IMR-90 (cell line): Measurements from ENCODE around the gene PGAP1. TPM values are rescaled to one million over a fixed set of nuclear protein-coding genes. Genes with fewer than 3 reads are reported as not detected.

Experiments
- ATAC-seq: fragments of 200-7000 bp; cut with Tn5 transposase; 2 replicates; pipeline ENCODE4 v1.9.1; 2020; ENCODE audit warnings: low read depth, mild to moderate bottlenecking, moderate library complexity
- BruUV-seq: library from RNA; stranded (reverse); fragments of 400-500 nt; replicated peaks from 2 replicates; lab custom pipeline; 2021; lab: Mats Ljungman, UMichigan
- CTCF ChIA-PET: fragments of 300-600 bp; formaldehyde crosslinking; extraction: SDS; loops from one replicate; lab custom pipeline; 2021; ENCODE audit warnings: antibody characterized with exemption; lab: Yijun Ruan, JAX
- POLR2A ChIA-PET: fragments of 300-600 bp; sonication (Branson Sonifier 250); formaldehyde crosslinking; loops from one replicate; lab custom pipeline; 2022; ENCODE audit warnings: antibody characterized with exemption; ENCODE audit not compliant: unreplicated experiment; lab: Charles Lee
- DNase-seq: peaks from one replicate; pipeline ENCODE4 v3.0.0; 2013
- H2AFZ ChIP-seq: replicated peaks from 2 replicates; pipeline ENCODE3; 2013; ENCODE audit warnings: low read length, mild to moderate bottlenecking; ENCODE audit not compliant: poor library complexity
- H2AK5ac ChIP-seq: 2 replicates; pipeline ENCODE4 v1.6.1; 2013; ENCODE audit warnings: low read depth, low read length, inconsistent platforms
- H2AK9ac ChIP-seq: replicated peaks from 2 replicates; pipeline ENCODE3; 2013; ENCODE audit warnings: mild to moderate bottlenecking, low read depth, low read length, moderate library complexity; ENCODE audit not compliant: poor library complexity
- H2BK120ac ChIP-seq: 2 replicates; pipeline ENCODE4 v1.6.1; 2013; ENCODE audit warnings: low read depth, low read length, inconsistent platforms
- H2BK15ac ChIP-seq: 3 replicates; pipeline ENCODE4 v1.6.1; 2013; ENCODE audit warnings: low read depth, low read length, inconsistent platforms
- H2BK20ac ChIP-seq: 2 replicates; pipeline ENCODE4 v1.6.1; 2013; ENCODE audit warnings: low read depth, mild to moderate bottlenecking, inconsistent platforms, low read length, moderate library complexity
- H2BK5ac ChIP-seq: 2 replicates; pipeline ENCODE4 v1.6.1; 2013; ENCODE audit warnings: mild to moderate bottlenecking, low read depth, low read length, inconsistent platforms; ENCODE audit not compliant: poor library complexity, severe bottlenecking
- H3K14ac ChIP-seq: replicated peaks from 2 replicates; pipeline ENCODE4 v1.6.1; 2013; ENCODE audit warnings: low read depth, low read length, inconsistent platforms
- H3K18ac ChIP-seq: 2 replicates; pipeline ENCODE4 v1.6.1; 2013; ENCODE audit warnings: low read depth, low read length, control low read depth
- H3K23ac ChIP-seq: 2 replicates; pipeline ENCODE4 v1.6.1; 2013; ENCODE audit warnings: low read depth, low read length, inconsistent platforms
- H3K27ac ChIP-seq: 2 replicates; pipeline ENCODE4 v1.5.1; 2013; ENCODE audit warnings: mild to moderate bottlenecking, control low read depth, low read length; ENCODE audit not compliant: insufficient read depth
- H3K27me3 ChIP-seq: 2 replicates; pipeline ENCODE4 v1.6.1; 2013; ENCODE audit warnings: low read length; ENCODE audit not compliant: control insufficient read depth, insufficient read depth
- H3K36me3 ChIP-seq: 2 replicates; pipeline ENCODE4 v1.6.1; 2013; ENCODE audit warnings: low read length, mixed read lengths; ENCODE audit not compliant: control insufficient read depth, insufficient read depth
- H3K4ac ChIP-seq: 2 replicates; pipeline ENCODE4 v1.6.1; 2013; ENCODE audit warnings: low read depth, low read length, inconsistent platforms
- H3K4me1 ChIP-seq: 2 replicates; pipeline ENCODE4 v1.6.1; 2013; ENCODE audit warnings: low read length, mixed read lengths; ENCODE audit not compliant: control insufficient read depth, insufficient read depth
- H3K4me2 ChIP-seq: 2 replicates; pipeline ENCODE4 v1.6.1; 2013; ENCODE audit warnings: low read depth, mild to moderate bottlenecking, control low read depth, low read length, moderate library complexity
- H3K4me3 ChIP-seq: 2 replicates; pipeline ENCODE4 v1.5.1; 2013; ENCODE audit warnings: low read depth, mild to moderate bottlenecking, control low read depth, low read length, moderate library complexity; ENCODE audit not compliant: insufficient read depth
- H3K56ac ChIP-seq: 2 replicates; pipeline ENCODE4 v1.6.1; 2013; ENCODE audit warnings: low read length, inconsistent platforms; ENCODE audit not compliant: insufficient read depth; ENCODE audit errors: extremely low read depth
- H3K79me1 ChIP-seq, 2 experiments: 2 replicates each; pipeline ENCODE4 v1.6.1; 2013; ENCODE audit warnings: low read length in 2 of 2, inconsistent platforms in 1 of 2, low read depth in 1 of 2
- H3K9ac ChIP-seq: 2 replicates; pipeline ENCODE4 v1.6.1; 2013; ENCODE audit warnings: low read depth, low read length, control low read depth
- H3K9me1 ChIP-seq: 2 replicates; pipeline ENCODE4 v1.6.1; 2013; ENCODE audit warnings: low read length, inconsistent platforms; ENCODE audit not compliant: insufficient read depth
- H3K9me3 ChIP-seq: 2 replicates; pipeline ENCODE4 v1.6.1; 2013; ENCODE audit warnings: low read length; ENCODE audit not compliant: control insufficient read depth, insufficient read depth
- H4K20me1 ChIP-seq: 2 replicates; pipeline ENCODE4 v1.6.1; 2013; ENCODE audit warnings: low read length, inconsistent platforms; ENCODE audit not compliant: insufficient read depth
- H4K5ac ChIP-seq: 2 replicates; pipeline ENCODE4 v1.6.1; 2013; ENCODE audit warnings: mild to moderate bottlenecking, low read depth, low read length, control low read depth
- H4K8ac ChIP-seq, 2 experiments: 2 replicates each; pipeline ENCODE4 v1.6.1; 2013; ENCODE audit warnings: low read depth in 2 of 2, low read length in 2 of 2, control low read depth in 1 of 2, inconsistent platforms in 1 of 2
- H4K91ac ChIP-seq: 2 replicates; pipeline ENCODE4 v1.6.1; 2013; ENCODE audit warnings: low read depth, low read length, inconsistent platforms; ENCODE audit not compliant: insufficient read depth
- CEBPB ChIP-seq: IDR thresholded peaks from 2 replicates; pipeline ENCODE4 v1.6.1; 2012; ENCODE audit warnings: low read depth, low read length, improper control_type of control experiment
- CHD1 ChIP-seq: IDR thresholded peaks from 2 replicates; pipeline ENCODE4 v1.6.1; 2012; ENCODE audit warnings: low read depth, low read length, improper control_type of control experiment
- CTCF ChIP-seq: conservative IDR thresholded peaks from 2 replicates; pipeline ENCODE4 v1.5.1; 2012; ENCODE audit warnings: mild to moderate bottlenecking, low read depth, low read length, improper control_type of control experiment
- ELK1 ChIP-seq: fragments of 150-350 bp; IDR thresholded peaks from 2 replicates; pipeline ENCODE4 v1.6.1; 2016; ENCODE audit warnings: low read depth, mild to moderate bottlenecking, low read length, moderate library complexity, borderline replicate concordance
- FOS ChIP-seq: fragments of 150-350 bp; IDR thresholded peaks from 2 replicates; pipeline ENCODE4 v1.6.1; 2016; ENCODE audit warnings: low read depth, low read length
- MAZ ChIP-seq: IDR thresholded peaks from 2 replicates; pipeline ENCODE4 v1.6.1; 2012; ENCODE audit warnings: low read depth, mild to moderate bottlenecking, low read length, improper control_type of control experiment, moderate library complexity, borderline replicate concordance
- NFE2L2 ChIP-seq: fragments of 150-350 bp; IDR thresholded peaks from 2 replicates; pipeline ENCODE4 v1.6.1; 2016; ENCODE audit warnings: low read depth, mild to moderate bottlenecking, low read length
- POLR2A ChIP-seq: IDR thresholded peaks from 2 replicates; pipeline ENCODE4 v1.6.1; 2012; ENCODE audit warnings: mild to moderate bottlenecking, low read depth, low read length
- RAD21 ChIP-seq: IDR thresholded peaks from 2 replicates; pipeline ENCODE4 v1.6.1; 2012; ENCODE audit warnings: low read length, improper control_type of control experiment
- RCOR1 ChIP-seq: IDR thresholded peaks from 2 replicates; pipeline ENCODE4 v1.6.1; 2012; ENCODE audit warnings: mild to moderate bottlenecking, low read length, improper control_type of control experiment; ENCODE audit not compliant: insufficient replicate concordance
- RFX5 ChIP-seq: IDR thresholded peaks from 2 replicates; pipeline ENCODE4 v1.8.0; 2012; ENCODE audit warnings: low read depth, mild to moderate bottlenecking, low read length, moderate library complexity
- SMC3 ChIP-seq: fragments of 150-350 bp; IDR thresholded peaks from 2 replicates; pipeline ENCODE4 v1.6.1; 2016; ENCODE audit warnings: low read depth, mild to moderate bottlenecking, antibody characterized with exemption, low read length, moderate library complexity
- USF2 ChIP-seq: fragments of 150-350 bp; IDR thresholded peaks from 2 replicates; pipeline ENCODE4 v1.6.1; 2017; ENCODE audit warnings: mild to moderate bottlenecking, antibody characterized with exemption, low read length, low read depth
- WGBS, 2 experiments: methylation state at CpG; one replicate each; pipeline versions ENCODE4 v1.1.5 to v1.1.7; 2013; ENCODE audit warnings: missing lambda C conversion rate in 2 of 2; ENCODE audit not compliant: insufficient read length in 1 of 2; ENCODE audit errors: extremely low coverage in 2 of 2; 5-methylcytosine and 5-hydroxymethylcytosine counted together
- dilution Hi-C: fragments of 300-500 bp; cut with HindIII; formaldehyde crosslinking; loops from one replicate; pipeline ENCODE4 v1.14.3; 2018; ENCODE audit warnings: low sequenced_read_pairs; ENCODE audit not compliant: unreplicated experiment
- in situ Hi-C: fragments of 300-500 bp; cut with MboI; formaldehyde crosslinking; loops from 3 replicates; pipeline ENCODE4 v1.14.3; 2019; ENCODE audit warnings: low sequenced_read_pairs, inconsistent platforms, mixed read lengths
- intact Hi-C: fragments of 100-400 bp; cut with micrococcal nuclease; formaldehyde crosslinking; loops from 2 replicates; pipeline ENCODE4 v1.10.0; 2022
- polyA plus RNA-seq, 3 experiments: library from polyadenylated mRNA; depleted of rRNA; stranded (reverse); fragments of >200 nt; gene quantifications; 2 replicates each; pipeline ENCODE4 v1.2.3, GENCODE V29; 2012; ENCODE audit warnings: low replicate concordance in 1 of 3
- total RNA-seq: library from RNA; depleted of rRNA; stranded (reverse); fragments of >200 nt; gene quantifications from 2 replicates; pipeline ENCODE4 v1.2.3, GENCODE V29; 2012

Gene PGAP1
- total and polyA plus RNA-seq, 2 of the 4 experiments (the other 2 are of a cell fraction), result 1.9 to 5.7 TPM

GRCh38 chr2:196941398-196942078 is 15.0 kb upstream of the PGAP1 start:
- Histone ChIP-seq H2AK9ac (no peak overlapping the region), H3K9me3 (no peaks in the 10 kb centered on the region), H2BK20ac (no peak overlapping the region), H3K4me1 (no peaks in the 10 kb centered on the region; the same call in 1 of the 2 replicates), H2AK5ac (no peak overlapping the region), H3K23ac (no peak overlapping the region), H4K5ac (no peak overlapping the region), H4K91ac (no peak overlapping the region), H3K9ac (no peak overlapping the region), H2BK5ac (no peak overlapping the region), H2AFZ (peak overlapping the region; percentile 62), H3K14ac (no peak overlapping the region), H3K4ac (no peak overlapping the region), H3K27me3 (no peaks in the 10 kb centered on the region), H3K36me3 (no peaks in the 10 kb centered on the region), H3K56ac (no peak overlapping the region), H4K20me1 (no peaks in the 10 kb centered on the region), H3K4me2 (no peak overlapping the region), H3K27ac (no peak overlapping the region), H3K9me1 (no peaks in the 10 kb centered on the region), H3K18ac (no peak overlapping the region), H3K79me1 (no peaks in the 10 kb centered on the region), H4K8ac (no peak overlapping the region), H3K4me3 (no peak overlapping the region), H2BK120ac (no peak overlapping the region), H2BK15ac (no peak overlapping the region)
- BruUV-seq, result no TSS peak
- TF ChIP-seq POLR2A (no peak), MAZ (no peak), RAD21 (no peak), FOS (no peak), CTCF (no peak), CEBPB (no peak), SMC3 (no peak), NFE2L2 (no peak), CHD1 (no peak), RFX5 (no peak), ELK1 (no peak), RCOR1 (no peak), USF2 (no peak)
- dilution Hi-C loops, result no loop called here
- POLR2A ChIA-PET, result no interaction called here
- CTCF ChIA-PET, result interaction anchor here (0.7 kb wide), 1 partner anchor 14 kb away, joined by 3 read pairs; no protein-coding TSS in a partner anchor
- ATAC-seq (no peak), DNase-seq (no peak)
- intact Hi-C loops, result no loop called here
- in situ Hi-C loops, result no loop called here
- WGBS, 2 experiments, result 40% methylated on average over 1 of the region's 4 CpGs; no CpG with 5 or more reads in 1 of the 2 experiments
